ENCODE data around the gene PITPNB.

DNA sequence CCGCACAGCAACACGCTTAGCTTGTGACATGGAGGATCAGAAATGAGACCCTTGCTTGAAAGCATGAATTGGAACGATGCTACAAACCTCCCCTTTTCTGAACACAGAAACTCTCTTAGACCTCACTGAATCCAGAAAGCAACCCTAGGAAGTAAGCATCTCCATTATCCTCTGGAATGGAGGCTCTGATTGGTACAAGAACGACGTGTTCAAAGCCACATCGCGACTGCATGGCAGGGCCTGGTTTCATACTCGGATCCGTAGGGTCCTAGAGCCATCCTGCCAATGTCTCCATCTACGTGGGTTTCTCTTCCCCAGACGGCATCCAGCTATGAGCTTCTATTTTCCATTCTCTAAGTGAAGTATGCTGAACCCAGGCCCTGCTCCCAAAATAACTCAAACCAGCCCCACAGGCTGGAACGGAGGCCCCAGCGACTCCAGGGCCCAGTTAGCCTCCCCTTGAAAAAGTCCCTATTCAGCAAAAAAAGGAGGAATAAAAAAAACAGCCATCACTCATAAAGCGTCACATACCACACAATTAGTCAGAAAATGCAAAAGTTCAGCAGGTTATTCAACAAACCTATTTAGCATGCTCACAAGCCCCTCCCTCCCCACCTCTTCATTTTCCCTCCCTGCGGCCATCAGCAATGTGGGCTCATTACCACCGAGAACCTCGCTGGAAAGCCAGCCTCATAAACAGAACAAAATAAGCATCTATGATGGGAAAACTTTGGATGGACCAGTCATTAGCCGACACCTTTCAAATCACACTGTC, 110.4 kb downstream of the PITPNB start:
- TF ChIP-seq, protein P1, sequence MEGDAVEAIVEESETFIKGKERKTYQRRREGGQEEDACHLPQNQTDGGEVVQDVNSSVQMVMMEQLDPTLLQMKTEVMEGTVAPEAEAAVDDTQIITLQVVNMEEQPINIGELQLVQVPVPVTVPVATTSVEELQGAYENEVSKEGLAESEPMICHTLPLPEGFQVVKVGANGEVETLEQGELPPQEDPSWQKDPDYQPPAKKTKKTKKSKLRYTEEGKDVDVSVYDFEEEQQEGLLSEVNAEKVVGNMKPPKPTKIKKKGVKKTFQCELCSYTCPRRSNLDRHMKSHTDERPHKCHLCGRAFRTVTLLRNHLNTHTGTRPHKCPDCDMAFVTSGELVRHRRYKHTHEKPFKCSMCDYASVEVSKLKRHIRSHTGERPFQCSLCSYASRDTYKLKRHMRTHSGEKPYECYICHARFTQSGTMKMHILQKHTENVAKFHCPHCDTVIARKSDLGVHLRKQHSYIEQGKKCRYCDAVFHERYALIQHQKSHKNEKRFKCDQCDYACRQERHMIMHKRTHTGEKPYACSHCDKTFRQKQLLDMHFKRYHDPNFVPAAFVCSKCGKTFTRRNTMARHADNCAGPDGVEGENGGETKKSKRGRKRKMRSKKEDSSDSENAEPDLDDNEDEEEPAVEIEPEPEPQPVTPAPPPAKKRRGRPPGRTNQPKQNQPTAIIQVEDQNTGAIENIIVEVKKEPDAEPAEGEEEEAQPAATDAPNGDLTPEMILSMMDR (IDR thresholded peaks at IDR 0.05) = no peak
- no peak for TF ChIP-seq POLR2A (IDR thresholded peaks at IDR 0.05)
